Neutrophil (primary cell): ENCODE data around the gene TBL3.

Experiments used
- H3K27ac ChIP-seq: fragments of 200-600 bp; sonication (generic); 2 replicates; pipeline ENCODE4 v1.5.1; 2016; ENCODE audit warnings: mild to moderate bottlenecking, moderate library complexity
- H3K27me3 ChIP-seq: fragments of 200-600 bp; sonication (generic); 2 replicates; pipeline ENCODE4 v1.6.0; 2016; ENCODE audit warnings: mild to moderate bottlenecking
- H3K36me3 ChIP-seq: fragments of 200-600 bp; sonication (generic); 2 replicates; pipeline ENCODE4 v1.5.1; 2017
- H3K4me1 ChIP-seq, 2 experiments: fragments of 200-600 bp in 1 of 2; sonication (generic) in 1 of 2; 1 replicate in 1 of 2; 2 replicates in 1 of 2; pipeline versions ENCODE4 v1.5.1 to v1.6.1; 2013 to 2016; ENCODE audit warnings: low read depth in 1 of 2, low read length in 1 of 2, mild to moderate bottlenecking in 1 of 2, moderate library complexity in 1 of 2; ENCODE audit not compliant: control insufficient read depth in 1 of 2, insufficient read depth in 1 of 2
- H3K4me3 ChIP-seq, 2 experiments: fragments of 200-600 bp in 1 of 2; sonication (generic) in 1 of 2; 1 replicate in 1 of 2; 2 replicates in 1 of 2; pipeline ENCODE4 v1.5.1; 2013 to 2016; ENCODE audit warnings: low read depth in 1 of 2, low read length in 1 of 2, mild to moderate bottlenecking in 1 of 2, moderate library complexity in 1 of 2
- H3K9me3 ChIP-seq: fragments of 200-600 bp; sonication (generic); 2 replicates; pipeline ENCODE4 v1.5.1; 2016
- TF ChIP-seq, protein P1 (sequence below): fragments of 200-600 bp; sonication (generic); IDR thresholded peaks from 2 replicates; pipeline ENCODE4 v1.5.1; 2016; ENCODE audit warnings: antibody characterized with exemption

TBL3 gene

DNA sequence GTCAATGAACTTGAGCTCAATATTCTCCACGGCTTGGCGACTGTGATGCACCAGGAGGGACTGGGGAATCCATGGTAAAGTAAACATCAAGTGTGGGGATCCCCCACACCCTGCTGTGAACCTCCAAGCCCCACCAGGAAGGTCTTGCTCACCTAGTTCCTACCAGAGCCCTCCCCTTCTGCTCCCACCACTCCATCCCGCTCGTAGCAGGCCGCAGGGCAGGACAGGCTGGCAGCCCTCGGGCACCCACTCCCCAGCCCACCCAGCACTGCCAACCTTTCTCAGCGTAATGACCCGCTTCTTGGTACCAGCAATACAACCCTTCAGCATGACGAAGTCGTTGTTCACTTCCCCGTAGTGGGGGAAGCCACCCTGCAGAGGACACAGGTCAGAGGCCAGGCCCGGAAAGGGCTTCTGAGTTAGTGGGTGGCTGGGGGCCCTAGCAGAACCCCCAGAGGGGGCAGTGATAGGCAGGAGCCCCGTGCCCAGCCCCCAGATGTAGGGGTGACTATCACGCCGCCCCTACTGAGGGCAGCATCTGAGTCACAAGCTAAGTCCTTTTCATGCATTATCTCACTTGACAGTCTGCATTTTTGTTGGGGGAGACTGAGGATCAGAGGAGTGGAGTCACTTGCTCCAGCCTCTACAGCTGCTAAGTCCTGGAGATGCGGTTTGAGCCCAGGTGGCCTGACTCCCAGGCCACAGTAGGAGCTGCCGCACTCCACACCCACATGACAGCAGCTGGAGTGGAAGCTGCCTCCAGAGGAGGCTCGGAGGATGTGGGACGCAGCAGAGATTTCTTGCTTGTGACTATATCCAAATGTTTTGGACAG, 26.1 kb upstream of the TBL3 start:
- H3K27ac ChIP-seq: no peak overlapping the region
- H3K9me3 ChIP-seq: no peaks in the 10 kb centered on the region

DNA sequence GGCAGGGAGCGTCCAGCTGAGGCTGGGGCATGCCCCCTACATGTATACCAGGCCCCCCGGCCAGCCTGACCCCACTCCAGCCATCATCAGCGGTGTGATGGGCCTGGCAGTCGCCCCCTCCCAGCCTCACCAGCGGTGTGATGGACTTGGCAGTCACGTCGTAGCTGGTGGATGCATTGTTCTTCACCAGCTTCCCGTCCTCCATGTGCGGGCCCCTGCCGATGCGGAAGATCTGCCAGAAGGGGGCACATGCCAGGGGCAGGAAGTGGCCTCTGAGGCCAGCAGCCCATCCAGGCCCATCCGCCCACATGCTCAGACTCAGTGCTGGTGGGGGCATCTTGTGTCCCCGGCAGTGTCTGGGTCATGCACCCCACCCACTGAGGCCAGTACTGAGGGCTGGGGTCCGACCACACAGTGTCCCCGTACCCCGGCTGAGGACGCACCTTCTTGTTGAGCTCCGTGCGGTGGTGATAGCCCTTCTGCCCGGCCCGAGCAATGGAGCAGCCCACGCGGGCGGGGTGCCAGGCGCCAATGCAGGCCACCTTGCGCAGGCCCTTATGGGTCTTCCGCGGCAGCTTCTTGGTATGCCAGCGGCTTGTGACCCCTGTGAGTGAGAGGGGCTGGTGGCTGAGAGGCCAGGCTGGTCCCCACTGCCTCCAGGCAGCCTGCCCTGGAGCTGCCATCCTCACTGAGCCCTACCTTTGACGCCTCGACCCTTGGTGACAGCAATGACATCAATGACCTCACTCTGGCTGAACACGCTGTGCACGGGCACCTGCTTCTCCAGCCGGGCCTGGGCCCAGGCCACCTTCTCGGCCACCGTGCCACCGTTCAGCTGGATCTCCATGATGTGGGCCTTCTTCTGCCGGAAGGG, 25.1 kb upstream of the TBL3 start:
- no peaks in the 10 kb centered on the region for H3K27me3 ChIP-seq
- H3K36me3 ChIP-seq: peaks cover under 1% of the 10 kb centered on the region
- peaks cover 9 to 14% of the 10 kb centered on the region in 2 experiments for H3K4me1 ChIP-seq
- TF ChIP-seq, protein P1, sequence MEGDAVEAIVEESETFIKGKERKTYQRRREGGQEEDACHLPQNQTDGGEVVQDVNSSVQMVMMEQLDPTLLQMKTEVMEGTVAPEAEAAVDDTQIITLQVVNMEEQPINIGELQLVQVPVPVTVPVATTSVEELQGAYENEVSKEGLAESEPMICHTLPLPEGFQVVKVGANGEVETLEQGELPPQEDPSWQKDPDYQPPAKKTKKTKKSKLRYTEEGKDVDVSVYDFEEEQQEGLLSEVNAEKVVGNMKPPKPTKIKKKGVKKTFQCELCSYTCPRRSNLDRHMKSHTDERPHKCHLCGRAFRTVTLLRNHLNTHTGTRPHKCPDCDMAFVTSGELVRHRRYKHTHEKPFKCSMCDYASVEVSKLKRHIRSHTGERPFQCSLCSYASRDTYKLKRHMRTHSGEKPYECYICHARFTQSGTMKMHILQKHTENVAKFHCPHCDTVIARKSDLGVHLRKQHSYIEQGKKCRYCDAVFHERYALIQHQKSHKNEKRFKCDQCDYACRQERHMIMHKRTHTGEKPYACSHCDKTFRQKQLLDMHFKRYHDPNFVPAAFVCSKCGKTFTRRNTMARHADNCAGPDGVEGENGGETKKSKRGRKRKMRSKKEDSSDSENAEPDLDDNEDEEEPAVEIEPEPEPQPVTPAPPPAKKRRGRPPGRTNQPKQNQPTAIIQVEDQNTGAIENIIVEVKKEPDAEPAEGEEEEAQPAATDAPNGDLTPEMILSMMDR: no peak
- H3K4me3 ChIP-seq: no peak overlapping the region
- no peaks in the 10 kb centered on the region for H3K9me3 ChIP-seq
- no peak overlapping the region for H3K27ac ChIP-seq

More for the DNA sequence above, 26.1 kb upstream of the TBL3 start:
- Histone ChIP-seq H3K36me3 (peaks cover 10% of the 10 kb centered on the region), H3K4me3 (no peak overlapping the region), H3K27me3 (no peaks in the 10 kb centered on the region), H3K4me1 (peaks cover 17 to 23% of the 10 kb centered on the region in 2 experiments)
- TF ChIP-seq, protein P1: no peak

DNA sequence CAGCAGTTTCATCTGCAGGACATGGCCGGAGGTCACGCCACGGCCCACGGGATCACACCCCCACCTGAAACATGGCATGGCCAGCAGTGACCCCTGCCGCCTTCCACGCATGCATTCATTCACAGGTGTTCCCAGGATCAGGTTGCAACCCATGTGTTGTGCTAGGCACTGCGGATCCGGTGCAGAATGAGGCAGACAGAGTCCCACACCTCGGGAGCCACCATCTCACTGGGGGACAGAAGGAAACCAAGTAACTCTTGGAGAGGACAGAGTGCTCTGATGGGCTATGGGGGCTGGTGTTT, 24.5 kb upstream of the TBL3 start:
- TF ChIP-seq, protein P1: no peak
- H3K4me1 ChIP-seq: peaks cover 8 to 9% of the 10 kb centered on the region in 2 experiments
- H3K27ac ChIP-seq: no peak overlapping the region
- H3K36me3 ChIP-seq: no peaks in the 10 kb centered on the region
- no peaks in the 10 kb centered on the region for H3K9me3 ChIP-seq
- H3K27me3 ChIP-seq: no peaks in the 10 kb centered on the region
- H3K4me3 ChIP-seq: no peak overlapping the region

DNA sequence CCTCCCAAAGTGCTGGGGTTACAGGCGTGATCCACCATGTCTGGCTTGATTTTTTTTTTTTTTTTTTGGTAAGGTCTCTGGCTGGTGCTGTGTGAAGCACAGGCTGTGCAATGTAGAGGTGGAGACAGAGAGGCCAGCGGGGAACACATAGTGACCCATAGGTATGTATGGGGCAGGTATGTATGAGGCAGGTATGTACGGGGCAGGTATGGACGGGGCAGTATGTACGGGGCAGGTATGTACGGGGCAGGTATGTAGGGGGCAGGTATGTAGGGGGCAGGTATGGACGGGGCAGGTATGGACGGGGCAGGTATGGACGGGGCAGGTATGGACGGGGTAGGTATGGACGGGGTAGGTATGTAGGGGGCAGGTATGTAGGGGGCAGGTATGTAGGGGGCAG, 22.3 kb upstream of the TBL3 start:
- H3K27me3 ChIP-seq: no peaks in the 10 kb centered on the region
- H3K27ac ChIP-seq: no peak overlapping the region
- no peaks in the 10 kb centered on the region for H3K4me1 ChIP-seq
- H3K36me3 ChIP-seq: no peaks in the 10 kb centered on the region
- H3K9me3 ChIP-seq: no peaks in the 10 kb centered on the region
- TF ChIP-seq, protein P1: no peak
- H3K4me3 ChIP-seq: no peak overlapping the region

DNA sequence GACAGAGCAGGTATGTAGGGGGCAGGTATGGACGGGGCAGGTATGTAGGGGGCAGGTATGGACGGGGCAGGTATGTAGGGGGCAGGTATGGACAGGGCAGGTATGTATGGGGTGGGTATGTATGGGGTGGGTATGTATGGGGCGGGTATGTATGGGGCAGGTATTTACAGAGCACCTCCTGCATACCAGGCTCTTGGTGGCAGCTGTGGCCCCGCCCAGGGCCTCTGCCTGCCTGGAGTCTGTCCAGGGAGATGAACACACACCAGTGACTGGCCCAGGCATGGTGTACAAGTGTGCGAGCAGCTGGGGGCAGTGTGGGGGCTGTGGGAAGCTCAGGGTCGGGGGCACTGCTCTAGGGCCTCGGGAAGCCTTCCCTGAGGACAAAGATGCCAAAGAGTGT, 21.8 kb upstream of the TBL3 start:
- Histone ChIP-seq H3K4me3 (no peak overlapping the region), H3K27ac (no peak overlapping the region), H3K27me3 (no peaks in the 10 kb centered on the region), H3K4me1 (no peaks in the 10 kb centered on the region), H3K36me3 (no peaks in the 10 kb centered on the region), H3K9me3 (no peaks in the 10 kb centered on the region)
- TF ChIP-seq, protein P1: no peak
